Mammary epithelial cell (primary cell): ENCODE results near the gene KCNIP1.

Experiments used
- EZH2 ChIP-seq: IDR thresholded peaks from 2 replicates; pipeline ENCODE4 v1.6.1; 2012; ENCODE audit warnings: low read length, inconsistent platforms, borderline replicate concordance
- TF ChIP-seq, protein P1 (sequence below), 2 donors: IDR thresholded peaks in 1 of 2; conservative IDR thresholded peaks in 1 of 2; 2 replicates each; pipeline ENCODE4 v1.5.1; 2011 to 2012; ENCODE audit warnings: inconsistent platforms in 2 of 2, low read length in 2 of 2, mild to moderate bottlenecking in 2 of 2, control low read depth in 1 of 2, low read depth in 1 of 2; ENCODE audit not compliant: insufficient read depth in 1 of 2; ENCODE audit errors: extremely low read depth in 1 of 2

DNA sequence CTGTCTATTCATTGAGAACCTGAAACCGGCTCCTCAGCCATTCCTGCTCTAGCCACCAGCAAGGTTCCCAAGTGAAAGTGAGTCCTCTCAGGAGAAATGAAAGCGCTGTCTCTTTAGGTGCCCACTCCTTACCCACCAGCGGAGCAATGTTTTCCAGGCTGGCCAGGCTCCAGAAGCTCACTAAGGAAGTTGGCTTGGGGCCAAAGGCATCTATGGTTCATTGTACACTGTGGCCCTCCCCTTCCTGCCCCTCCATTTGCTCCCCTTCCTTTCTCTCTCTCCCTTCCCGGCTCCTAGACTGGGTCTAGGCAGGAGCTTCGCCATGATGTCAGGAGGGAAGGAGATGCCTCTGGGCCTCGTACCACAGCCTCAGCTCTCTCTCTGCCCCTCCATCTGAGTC is 278.6 kb downstream of the KCNIP1 start:
- TF ChIP-seq, protein P1, sequence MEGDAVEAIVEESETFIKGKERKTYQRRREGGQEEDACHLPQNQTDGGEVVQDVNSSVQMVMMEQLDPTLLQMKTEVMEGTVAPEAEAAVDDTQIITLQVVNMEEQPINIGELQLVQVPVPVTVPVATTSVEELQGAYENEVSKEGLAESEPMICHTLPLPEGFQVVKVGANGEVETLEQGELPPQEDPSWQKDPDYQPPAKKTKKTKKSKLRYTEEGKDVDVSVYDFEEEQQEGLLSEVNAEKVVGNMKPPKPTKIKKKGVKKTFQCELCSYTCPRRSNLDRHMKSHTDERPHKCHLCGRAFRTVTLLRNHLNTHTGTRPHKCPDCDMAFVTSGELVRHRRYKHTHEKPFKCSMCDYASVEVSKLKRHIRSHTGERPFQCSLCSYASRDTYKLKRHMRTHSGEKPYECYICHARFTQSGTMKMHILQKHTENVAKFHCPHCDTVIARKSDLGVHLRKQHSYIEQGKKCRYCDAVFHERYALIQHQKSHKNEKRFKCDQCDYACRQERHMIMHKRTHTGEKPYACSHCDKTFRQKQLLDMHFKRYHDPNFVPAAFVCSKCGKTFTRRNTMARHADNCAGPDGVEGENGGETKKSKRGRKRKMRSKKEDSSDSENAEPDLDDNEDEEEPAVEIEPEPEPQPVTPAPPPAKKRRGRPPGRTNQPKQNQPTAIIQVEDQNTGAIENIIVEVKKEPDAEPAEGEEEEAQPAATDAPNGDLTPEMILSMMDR (conservative IDR thresholded peaks at IDR 0.05 in 1 of 2, IDR thresholded peaks at IDR 0.05 in 1 of 2; ENCODE audit: extremely low read depth in 1 of 2, insufficient read depth in 1 of 2, low read depth in 1 of 2, low read length in 2 of 2) = no peak
- TF ChIP-seq EZH2 = no peak
